HEK293 (cell line): Measurements from ENCODE around the gene PIK3R6.

Source experiments
- SP7 ChIP-seq: fragments of 450-650 bp; formaldehyde crosslinking; IDR thresholded peaks from 2 replicates; pipeline ENCODE4 v1.5.1; 2016; ENCODE audit warnings: missing biosample characterization, missing genetic modification characterization
- ZNF10 ChIP-seq: fragments of 450-650 bp; formaldehyde crosslinking; IDR thresholded peaks from 2 replicates; pipeline ENCODE4 v1.5.1; 2017; ENCODE audit warnings: missing biosample characterization, missing genetic modification characterization
- ZNF510 ChIP-seq: fragments of 450-650 bp; formaldehyde crosslinking; IDR thresholded peaks from 2 replicates; pipeline ENCODE4 v1.5.1; 2018; ENCODE audit warnings: mild to moderate bottlenecking, missing genetic modification characterization, missing biosample characterization; ENCODE audit not compliant: insufficient replicate concordance
- TF ChIP-seq, protein P1 (sequence below): fragments of 450-650 bp; formaldehyde crosslinking; IDR thresholded peaks from 2 replicates; pipeline ENCODE4 v1.5.1; 2016; ENCODE audit warnings: missing biosample characterization, missing genetic modification characterization
- TF ChIP-seq, protein P2 (sequence below): fragments of 450-650 bp; IDR thresholded peaks from 2 replicates; pipeline ENCODE4 v1.5.1; 2018; ENCODE audit warnings: missing biosample characterization, missing genetic modification characterization
- TF ChIP-seq, protein P3 (sequence below): fragments of 450-650 bp; formaldehyde crosslinking; IDR thresholded peaks from 2 replicates; pipeline ENCODE4 v1.5.1; 2016; ENCODE audit warnings: missing biosample characterization, missing genetic modification characterization

DNA sequence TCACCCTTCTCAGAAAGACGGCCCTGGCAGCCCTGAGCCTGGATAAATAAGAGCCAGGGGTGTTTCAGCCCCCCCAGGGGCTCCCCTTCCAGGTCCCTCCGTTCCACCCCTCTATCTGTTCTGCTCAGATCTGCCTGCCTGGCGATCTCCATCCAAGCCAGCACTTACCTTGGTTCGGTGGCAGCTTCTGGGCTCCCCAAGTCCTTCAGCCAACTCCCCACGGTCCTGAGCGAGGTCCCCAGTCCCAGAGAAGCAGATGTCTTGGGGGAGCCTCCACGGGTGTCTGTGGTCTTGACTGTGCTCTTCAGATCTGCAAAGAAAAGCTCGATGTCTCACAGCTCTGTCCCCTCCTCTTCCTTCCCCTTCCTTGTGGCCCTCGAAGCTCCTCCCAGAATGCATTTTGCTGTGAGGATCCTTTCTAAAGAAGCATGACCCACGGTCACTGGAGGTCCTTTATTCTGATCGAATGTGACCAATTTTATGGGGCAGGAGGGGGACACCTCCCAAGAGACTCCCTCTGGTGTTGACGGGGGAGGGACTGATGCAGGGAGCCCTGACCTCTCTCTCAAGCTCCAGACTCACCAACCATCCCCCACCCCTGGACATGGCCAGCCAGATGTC, at the start of gene PIK3R6:
- TF ChIP-seq SP7 (tag by site-specific recombination) (no peak), ZNF510 (tag by site-specific recombination) (no peak), ZNF10 (tag by site-specific recombination) (no peak)
- TF ChIP-seq, protein P1, sequence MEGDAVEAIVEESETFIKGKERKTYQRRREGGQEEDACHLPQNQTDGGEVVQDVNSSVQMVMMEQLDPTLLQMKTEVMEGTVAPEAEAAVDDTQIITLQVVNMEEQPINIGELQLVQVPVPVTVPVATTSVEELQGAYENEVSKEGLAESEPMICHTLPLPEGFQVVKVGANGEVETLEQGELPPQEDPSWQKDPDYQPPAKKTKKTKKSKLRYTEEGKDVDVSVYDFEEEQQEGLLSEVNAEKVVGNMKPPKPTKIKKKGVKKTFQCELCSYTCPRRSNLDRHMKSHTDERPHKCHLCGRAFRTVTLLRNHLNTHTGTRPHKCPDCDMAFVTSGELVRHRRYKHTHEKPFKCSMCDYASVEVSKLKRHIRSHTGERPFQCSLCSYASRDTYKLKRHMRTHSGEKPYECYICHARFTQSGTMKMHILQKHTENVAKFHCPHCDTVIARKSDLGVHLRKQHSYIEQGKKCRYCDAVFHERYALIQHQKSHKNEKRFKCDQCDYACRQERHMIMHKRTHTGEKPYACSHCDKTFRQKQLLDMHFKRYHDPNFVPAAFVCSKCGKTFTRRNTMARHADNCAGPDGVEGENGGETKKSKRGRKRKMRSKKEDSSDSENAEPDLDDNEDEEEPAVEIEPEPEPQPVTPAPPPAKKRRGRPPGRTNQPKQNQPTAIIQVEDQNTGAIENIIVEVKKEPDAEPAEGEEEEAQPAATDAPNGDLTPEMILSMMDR (tag by site-specific recombination): no peak
- TF ChIP-seq, protein P2, sequence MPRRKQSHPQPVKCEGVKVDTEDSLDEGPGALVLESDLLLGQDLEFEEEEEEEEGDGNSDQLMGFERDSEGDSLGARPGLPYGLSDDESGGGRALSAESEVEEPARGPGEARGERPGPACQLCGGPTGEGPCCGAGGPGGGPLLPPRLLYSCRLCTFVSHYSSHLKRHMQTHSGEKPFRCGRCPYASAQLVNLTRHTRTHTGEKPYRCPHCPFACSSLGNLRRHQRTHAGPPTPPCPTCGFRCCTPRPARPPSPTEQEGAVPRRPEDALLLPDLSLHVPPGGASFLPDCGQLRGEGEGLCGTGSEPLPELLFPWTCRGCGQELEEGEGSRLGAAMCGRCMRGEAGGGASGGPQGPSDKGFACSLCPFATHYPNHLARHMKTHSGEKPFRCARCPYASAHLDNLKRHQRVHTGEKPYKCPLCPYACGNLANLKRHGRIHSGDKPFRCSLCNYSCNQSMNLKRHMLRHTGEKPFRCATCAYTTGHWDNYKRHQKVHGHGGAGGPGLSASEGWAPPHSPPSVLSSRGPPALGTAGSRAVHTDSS (tag by site-specific recombination): no peak
- TF ChIP-seq, protein P3, sequence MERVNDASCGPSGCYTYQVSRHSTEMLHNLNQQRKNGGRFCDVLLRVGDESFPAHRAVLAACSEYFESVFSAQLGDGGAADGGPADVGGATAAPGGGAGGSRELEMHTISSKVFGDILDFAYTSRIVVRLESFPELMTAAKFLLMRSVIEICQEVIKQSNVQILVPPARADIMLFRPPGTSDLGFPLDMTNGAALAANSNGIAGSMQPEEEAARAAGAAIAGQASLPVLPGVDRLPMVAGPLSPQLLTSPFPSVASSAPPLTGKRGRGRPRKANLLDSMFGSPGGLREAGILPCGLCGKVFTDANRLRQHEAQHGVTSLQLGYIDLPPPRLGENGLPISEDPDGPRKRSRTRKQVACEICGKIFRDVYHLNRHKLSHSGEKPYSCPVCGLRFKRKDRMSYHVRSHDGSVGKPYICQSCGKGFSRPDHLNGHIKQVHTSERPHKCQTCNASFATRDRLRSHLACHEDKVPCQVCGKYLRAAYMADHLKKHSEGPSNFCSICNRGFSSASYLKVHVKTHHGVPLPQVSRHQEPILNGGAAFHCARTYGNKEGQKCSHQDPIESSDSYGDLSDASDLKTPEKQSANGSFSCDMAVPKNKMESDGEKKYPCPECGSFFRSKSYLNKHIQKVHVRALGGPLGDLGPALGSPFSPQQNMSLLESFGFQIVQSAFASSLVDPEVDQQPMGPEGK: no peak
